ENCODE measurements around the gene ZNF594. TPM values are rescaled to one million over a fixed set of nuclear protein-coding genes. Genes with fewer than 3 reads are reported as not detected.
"Not testable (repeated sequence)": the region's sequence is repeated elsewhere in the genome, so short reads cannot be mapped to it uniquely, and the experiment has no call there.

The ZNF594 gene
- total and polyA plus RNA-seq, 2 donors (not counting 3 experiments of a cell fraction or from before 2014, with no cell fraction given): 1.2 to 5.8 TPM

DNA sequence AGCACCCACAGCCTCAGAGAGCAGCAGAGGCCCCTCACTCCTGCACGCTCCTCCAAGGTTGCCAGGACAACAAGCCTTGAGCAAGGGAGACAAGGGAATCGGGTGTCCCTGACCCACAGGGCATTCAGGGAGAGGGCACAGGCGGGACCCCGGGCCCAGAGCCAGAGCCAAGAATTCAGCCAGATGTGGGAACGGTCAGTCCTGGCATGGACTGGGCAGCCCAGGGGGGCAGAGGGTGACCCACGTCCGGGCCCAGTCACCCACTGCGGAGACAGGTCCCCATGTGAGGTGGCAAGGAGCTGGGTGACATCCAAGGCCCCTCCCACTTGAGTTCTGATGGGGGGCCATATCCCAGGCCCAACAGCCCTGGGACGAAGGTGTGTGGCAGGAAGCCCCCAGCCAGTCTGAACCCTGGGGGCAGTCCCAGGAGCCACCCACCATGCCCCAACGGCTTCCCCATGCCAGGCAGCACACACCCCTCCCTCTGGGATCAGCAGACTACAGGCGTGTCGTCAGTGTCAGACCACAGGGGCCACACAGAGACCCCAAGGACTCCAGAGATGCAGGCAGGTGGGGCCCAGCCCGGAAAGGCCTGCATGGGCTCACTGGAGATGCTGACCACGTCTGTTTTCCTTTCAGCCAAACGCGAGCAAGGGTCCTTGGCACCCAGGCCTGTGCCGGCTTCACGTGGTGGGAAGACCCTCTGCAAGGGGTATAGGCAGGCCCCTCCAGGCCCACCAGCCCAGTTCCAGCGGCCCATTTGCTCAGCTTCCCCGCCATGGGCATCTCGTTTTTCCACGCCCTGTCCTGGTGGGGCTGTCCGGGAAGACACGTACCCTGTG is 52.8 kb downstream of the ZNF594 start:
- Histone ChIP-seq H3K9me1 (replicated peaks; ENCODE audit: control insufficient read depth, extremely low read depth, insufficient read depth, low read length) (no peaks in the 10 kb centered on the region), H2AFZ (ENCODE audit: low read depth, low read length) (no peak overlapping the region), H3K4me3 (replicated peaks in 1 of 3; ENCODE audit: insufficient read depth in 1 of 3, low read depth in 1 of 3, low read length in 3 of 3) (no peak overlapping the region), H3K4me2 (ENCODE audit: insufficient read depth, low read length) (no peak overlapping the region), H4K20me1 (replicated peaks; ENCODE audit: control insufficient read depth, extremely low read depth, insufficient read depth, low read length) (no peaks in the 10 kb centered on the region), H3K36me3 (ENCODE audit: control insufficient read depth in 2 of 2, extremely low read depth in 1 of 2, insufficient read depth in 2 of 2, low read length in 2 of 2) (no peaks in the 10 kb centered on the region), H3K27ac (ENCODE audit: insufficient read depth, low read depth, low read length) (no peak overlapping the region), H3K9ac (replicated peaks; ENCODE audit: extremely low read depth, insufficient read depth, low read length) (no peak overlapping the region), H3K27me3 (ENCODE audit: control insufficient read depth in 2 of 2, insufficient read depth in 2 of 2, low read length in 2 of 2) (peaks cover 0 to 2% of the 10 kb centered on the region in 2 experiments), H3K4me1 (ENCODE audit: control insufficient read depth, extremely low read depth, insufficient read depth, low read length) (no peaks in the 10 kb centered on the region), H3K79me2 (ENCODE audit: control insufficient read depth, insufficient read depth, low read length) (no peaks in the 10 kb centered on the region), H3K9me3 (replicated peaks; ENCODE audit: control insufficient read depth, insufficient read depth, low read length) (no peaks in the 10 kb centered on the region)
- no peak for TF ChIP-seq MAX (IDR thresholded peaks at IDR 0.05; ENCODE audit: insufficient read depth, insufficient read length)
- no peak for TF ChIP-seq FOS (IDR thresholded peaks at IDR 0.05; ENCODE audit: borderline replicate concordance, insufficient read depth, low read length)
- TF ChIP-seq, protein P1, sequence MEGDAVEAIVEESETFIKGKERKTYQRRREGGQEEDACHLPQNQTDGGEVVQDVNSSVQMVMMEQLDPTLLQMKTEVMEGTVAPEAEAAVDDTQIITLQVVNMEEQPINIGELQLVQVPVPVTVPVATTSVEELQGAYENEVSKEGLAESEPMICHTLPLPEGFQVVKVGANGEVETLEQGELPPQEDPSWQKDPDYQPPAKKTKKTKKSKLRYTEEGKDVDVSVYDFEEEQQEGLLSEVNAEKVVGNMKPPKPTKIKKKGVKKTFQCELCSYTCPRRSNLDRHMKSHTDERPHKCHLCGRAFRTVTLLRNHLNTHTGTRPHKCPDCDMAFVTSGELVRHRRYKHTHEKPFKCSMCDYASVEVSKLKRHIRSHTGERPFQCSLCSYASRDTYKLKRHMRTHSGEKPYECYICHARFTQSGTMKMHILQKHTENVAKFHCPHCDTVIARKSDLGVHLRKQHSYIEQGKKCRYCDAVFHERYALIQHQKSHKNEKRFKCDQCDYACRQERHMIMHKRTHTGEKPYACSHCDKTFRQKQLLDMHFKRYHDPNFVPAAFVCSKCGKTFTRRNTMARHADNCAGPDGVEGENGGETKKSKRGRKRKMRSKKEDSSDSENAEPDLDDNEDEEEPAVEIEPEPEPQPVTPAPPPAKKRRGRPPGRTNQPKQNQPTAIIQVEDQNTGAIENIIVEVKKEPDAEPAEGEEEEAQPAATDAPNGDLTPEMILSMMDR (IDR thresholded peaks at IDR 0.05; ENCODE audit: extremely low read depth in 1 of 2, insufficient read depth in 1 of 2, low read depth in 1 of 2, low read length in 2 of 2): no peak
- TF ChIP-seq MYC (IDR thresholded peaks at IDR 0.05; ENCODE audit: low read depth, low read length): no peak
- TF ChIP-seq EZH2 (IDR thresholded peaks at IDR 0.05; ENCODE audit: borderline replicate concordance, low read depth, low read length, severe bottlenecking): no peak
- no peak for TF ChIP-seq POLR2A (IDR thresholded peaks at IDR 0.05; ENCODE audit: low read depth, low read length)
- TF ChIP-seq POLR2AphosphoS5 (IDR thresholded peaks at IDR 0.05; ENCODE audit: insufficient read depth, low read depth, low read length): no peak
- FAIRE-seq (no peak), DNase-seq (ENCODE audit: low read depth, low spot score) (no peak)
- ChIA-PET POLR2A (no interaction called here), CTCF (no interaction called here)
- BruUV-seq (replicated peaks): no TSS peak
- dilution Hi-C loops (cut with MboI; ENCODE audit: extremely low pct_ligation_motif_present, low sequenced_read_pairs): no loop called here
- intact Hi-C loops (cut with micrococcal nuclease): no loop called here

DNA sequence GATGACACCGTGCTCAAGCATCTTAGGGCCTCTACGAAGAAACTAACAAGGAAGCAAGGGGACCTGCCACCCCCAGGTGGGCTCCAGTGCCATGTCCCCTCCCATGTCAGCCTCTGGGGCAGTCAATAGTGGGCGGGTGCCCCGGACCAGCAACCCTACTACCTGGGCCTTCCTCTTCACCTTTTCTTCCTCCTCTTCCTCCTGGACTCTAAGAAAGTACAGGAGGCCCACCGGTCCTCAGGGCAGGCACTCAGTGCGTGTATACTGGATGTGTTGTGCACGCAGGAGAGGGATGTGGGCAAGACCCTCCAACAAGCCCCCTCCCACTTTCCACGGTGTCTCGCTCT is 53.5 kb downstream of the ZNF594 start:
- H2AFZ ChIP-seq (ENCODE audit: low read depth, low read length); DNase-seq (ENCODE audit: low read depth, low spot score); H3K9me1 ChIP-seq (replicated peaks; ENCODE audit: control insufficient read depth, extremely low read depth, insufficient read depth, low read length); H3K27ac ChIP-seq (ENCODE audit: insufficient read depth, low read depth, low read length); H4K20me1 ChIP-seq (replicated peaks; ENCODE audit: control insufficient read depth, extremely low read depth, insufficient read depth, low read length); POLR2A ChIA-PET; H3K9me3 ChIP-seq (replicated peaks; ENCODE audit: control insufficient read depth, insufficient read depth, low read length); H3K79me2 ChIP-seq (ENCODE audit: control insufficient read depth, insufficient read depth, low read length); H3K4me3 ChIP-seq (replicated peaks in 1 of 3; ENCODE audit: insufficient read depth in 1 of 3, low read depth in 1 of 3, low read length in 3 of 3); H3K27me3 ChIP-seq (ENCODE audit: control insufficient read depth in 2 of 2, insufficient read depth in 2 of 2, low read length in 2 of 2); CTCF ChIA-PET; intact Hi-C loops (cut with micrococcal nuclease); H3K36me3 ChIP-seq (ENCODE audit: control insufficient read depth in 2 of 2, extremely low read depth in 1 of 2, insufficient read depth in 2 of 2, low read length in 2 of 2); H3K4me2 ChIP-seq (ENCODE audit: insufficient read depth, low read length); FAIRE-seq; BruUV-seq (replicated peaks); H3K9ac ChIP-seq (replicated peaks; ENCODE audit: extremely low read depth, insufficient read depth, low read length); H3K4me1 ChIP-seq (ENCODE audit: control insufficient read depth, extremely low read depth, insufficient read depth, low read length); dilution Hi-C loops (cut with MboI; ENCODE audit: extremely low pct_ligation_motif_present, low sequenced_read_pairs): not testable (repeated sequence)

DNA sequence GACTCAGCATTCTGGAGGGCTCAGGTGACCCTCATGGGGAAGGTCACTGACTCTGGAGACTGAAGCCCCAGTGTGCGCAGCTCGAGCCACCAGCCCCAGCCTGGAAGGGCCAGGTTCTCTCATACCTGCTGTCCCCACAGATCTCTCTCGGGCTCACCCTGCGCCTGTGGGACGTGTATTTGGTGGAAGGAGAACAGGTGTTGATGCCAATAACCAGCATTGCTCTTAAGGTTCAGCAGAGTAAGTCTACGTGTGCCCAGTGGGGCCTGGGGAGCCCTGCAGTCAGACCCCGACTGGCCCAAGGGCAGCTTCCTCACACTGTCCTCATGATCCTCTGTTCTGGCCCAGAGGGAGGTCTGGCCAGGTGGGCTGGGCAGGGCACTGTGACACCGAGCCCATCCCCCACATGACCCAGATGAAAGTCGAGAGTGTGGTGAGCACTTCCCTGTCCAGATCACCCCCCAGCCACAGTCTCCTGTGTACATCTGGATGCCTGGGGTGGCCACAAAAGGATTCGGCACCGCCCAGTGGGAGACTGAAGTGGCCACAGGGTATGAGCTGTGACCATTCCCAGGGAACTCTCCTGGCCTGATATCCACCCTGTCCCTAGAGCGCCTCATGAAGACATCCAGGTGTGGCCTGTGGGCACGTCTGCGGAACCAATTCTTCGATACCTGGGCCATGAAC is 54.0 kb downstream of the ZNF594 start:
- H3K4me2 ChIP-seq (ENCODE audit: insufficient read depth, low read length); CTCF ChIA-PET; H3K4me1 ChIP-seq (ENCODE audit: control insufficient read depth, extremely low read depth, insufficient read depth, low read length); H3K36me3 ChIP-seq (ENCODE audit: control insufficient read depth in 2 of 2, extremely low read depth in 1 of 2, insufficient read depth in 2 of 2, low read length in 2 of 2); H3K9ac ChIP-seq (replicated peaks; ENCODE audit: extremely low read depth, insufficient read depth, low read length); intact Hi-C loops (cut with micrococcal nuclease); H2AFZ ChIP-seq (ENCODE audit: low read depth, low read length); BruUV-seq (replicated peaks); POLR2A ChIA-PET; H3K27me3 ChIP-seq (ENCODE audit: control insufficient read depth in 2 of 2, insufficient read depth in 2 of 2, low read length in 2 of 2); H3K79me2 ChIP-seq (ENCODE audit: control insufficient read depth, insufficient read depth, low read length); DNase-seq (ENCODE audit: low read depth, low spot score); FAIRE-seq; dilution Hi-C loops (cut with MboI; ENCODE audit: extremely low pct_ligation_motif_present, low sequenced_read_pairs); H3K27ac ChIP-seq (ENCODE audit: insufficient read depth, low read depth, low read length); H3K4me3 ChIP-seq (replicated peaks in 1 of 3; ENCODE audit: insufficient read depth in 1 of 3, low read depth in 1 of 3, low read length in 3 of 3); H3K9me3 ChIP-seq (replicated peaks; ENCODE audit: control insufficient read depth, insufficient read depth, low read length); H3K9me1 ChIP-seq (replicated peaks; ENCODE audit: control insufficient read depth, extremely low read depth, insufficient read depth, low read length); H4K20me1 ChIP-seq (replicated peaks; ENCODE audit: control insufficient read depth, extremely low read depth, insufficient read depth, low read length): not testable (repeated sequence)

Data from endothelial cell of umbilical vein (primary cell).